Endodermal cell (in vitro differentiated cells): ENCODE results near the gene HHAT. TPM values are rescaled to one million over a fixed set of nuclear protein-coding genes. Genes with fewer than 3 reads are reported as not detected.

Source experiments
- DNase-seq: peaks from one replicate; pipeline ENCODE4 v3.0.0-alpha.2; 2017
- H3K27ac ChIP-seq: 2 replicates; pipeline ENCODE4 v1.5.1; 2013; ENCODE audit warnings: mild to moderate bottlenecking, low read depth, low read length, moderate library complexity
- H3K27me3 ChIP-seq: 2 replicates; pipeline ENCODE4 v1.6.1; 2013; ENCODE audit warnings: mild to moderate bottlenecking, low read length, moderate library complexity; ENCODE audit not compliant: insufficient read depth, control insufficient read depth, poor library complexity, severe bottlenecking
- H3K36me3 ChIP-seq: 2 replicates; pipeline ENCODE4 v1.7.0; 2013; ENCODE audit warnings: mild to moderate bottlenecking, low read length, moderate library complexity; ENCODE audit not compliant: control insufficient read depth, insufficient read depth
- H3K4me1 ChIP-seq: one replicate; pipeline ENCODE4 v1.7.0; 2013; ENCODE audit warnings: low read length; ENCODE audit not compliant: control insufficient read depth, insufficient read depth
- H3K4me3 ChIP-seq: 2 replicates; pipeline ENCODE4 v1.5.1; 2013; ENCODE audit warnings: mild to moderate bottlenecking, low read length, moderate library complexity
- H3K9ac ChIP-seq: 2 replicates; pipeline ENCODE4 v1.6.1; 2013; ENCODE audit warnings: mild to moderate bottlenecking, low read length, moderate library complexity; ENCODE audit not compliant: poor library complexity, severe bottlenecking; ENCODE audit errors: extremely low read depth
- H3K9me3 ChIP-seq: 2 replicates; pipeline ENCODE4 v1.6.1; 2013; ENCODE audit warnings: mild to moderate bottlenecking, low read length, moderate library complexity; ENCODE audit not compliant: control insufficient read depth
- H3K27ac Mint-ChIP-seq: 2 replicates; pipeline ENCODE4 v1.8.0; 2020; ENCODE audit warnings: mixed read lengths
- H3K27me3 Mint-ChIP-seq: 2 replicates; pipeline ENCODE4 v1.8.0; 2021; ENCODE audit warnings: mild to moderate bottlenecking, mixed read lengths; ENCODE audit not compliant: insufficient read depth
- H3K36me3 Mint-ChIP-seq: 2 replicates; pipeline ENCODE4 v1.8.0; 2020; ENCODE audit warnings: low read depth, mixed read lengths
- H3K4me1 Mint-ChIP-seq: 2 replicates; pipeline ENCODE4 v1.8.0; 2020; ENCODE audit warnings: mixed read lengths
- H3K4me3 Mint-ChIP-seq: 2 replicates; pipeline ENCODE4 v1.8.0; 2020; ENCODE audit warnings: mild to moderate bottlenecking, moderate library complexity, mixed read lengths
- H3K9me3 Mint-ChIP-seq: 2 replicates; pipeline ENCODE4 v1.8.0; 2020; ENCODE audit warnings: mild to moderate bottlenecking, mixed read lengths
- WGBS, 2 experiments: methylation state at CpG; one replicate each; pipeline versions ENCODE4 v1.1.5 to v1.1.7; 2013; ENCODE audit warnings: missing lambda C conversion rate in 2 of 2, mixed read lengths in 1 of 2; ENCODE audit not compliant: insufficient coverage in 1 of 2, insufficient read length in 1 of 2; 5-methylcytosine and 5-hydroxymethylcytosine counted together
- total RNA-seq, 2 donors: library from RNA; stranded (reverse); fragmentation: NEBNext Ultra II Directional in 1 of 2; extraction: Animal tissue kit (Norgen Biotek cat#: 25700) in 1 of 2; gene quantifications; 2 replicates in 1 of 2; 3 replicates in 1 of 2; pipeline ENCODE4 v1.2.1, GENCODE V29; 2021
- TF ChIP-seq, protein P1 (sequence below): fragments of 200-600 bp; sonication (generic); conservative IDR thresholded peaks from 2 replicates; pipeline ENCODE4 v1.5.0; 2021; ENCODE audit warnings: antibody characterized with exemption, mild to moderate bottlenecking

HHAT gene
- total RNA-seq, 2 donors from 2014 or later, result 6.9 to 9.8 TPM

DNA sequence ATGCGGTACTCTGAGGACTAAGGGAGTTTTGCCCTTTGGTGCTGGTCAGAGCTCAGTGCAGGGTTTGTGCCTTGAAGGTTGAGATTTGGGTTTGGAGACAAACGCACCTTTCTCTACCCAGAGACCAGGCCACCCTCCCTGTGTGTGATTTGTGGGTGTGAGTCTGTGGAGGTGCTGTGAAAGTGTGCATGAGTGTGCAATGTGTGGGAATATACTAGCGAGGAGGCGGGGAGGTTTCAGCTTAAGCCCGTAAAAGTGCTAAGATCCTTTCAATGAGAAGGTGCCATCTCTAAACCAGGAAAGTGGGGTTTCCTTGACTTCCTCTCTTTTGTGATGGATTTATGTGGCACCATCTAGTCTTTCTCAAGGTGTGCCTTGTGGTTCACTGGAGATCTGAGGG is 225.7 kb downstream of the HHAT start:
- Histone ChIP-seq H3K9me3 (no peaks in the 10 kb centered on the region), H3K27ac (no peak overlapping the region), H3K9ac (no peak overlapping the region), H3K4me1 (peaks cover 27% of the 10 kb centered on the region), H3K36me3 (no peaks in the 10 kb centered on the region), H3K27me3 (no peaks in the 10 kb centered on the region), H3K4me3 (no peak overlapping the region)
- H3K9me3 Mint-ChIP-seq, result no peaks in the 10 kb centered on the region
- 96 to 100% methylated on average over 2 to 5 of the region's 5 CpGs for WGBS, 2 experiments
- H3K4me1 Mint-ChIP-seq, result peaks cover 44% of the 10 kb centered on the region
- no peak overlapping the region for H3K27ac Mint-ChIP-seq
- no peaks in the 10 kb centered on the region for H3K36me3 Mint-ChIP-seq
- H3K27me3 Mint-ChIP-seq, result peaks cover 3% of the 10 kb centered on the region
- TF ChIP-seq, protein P1, sequence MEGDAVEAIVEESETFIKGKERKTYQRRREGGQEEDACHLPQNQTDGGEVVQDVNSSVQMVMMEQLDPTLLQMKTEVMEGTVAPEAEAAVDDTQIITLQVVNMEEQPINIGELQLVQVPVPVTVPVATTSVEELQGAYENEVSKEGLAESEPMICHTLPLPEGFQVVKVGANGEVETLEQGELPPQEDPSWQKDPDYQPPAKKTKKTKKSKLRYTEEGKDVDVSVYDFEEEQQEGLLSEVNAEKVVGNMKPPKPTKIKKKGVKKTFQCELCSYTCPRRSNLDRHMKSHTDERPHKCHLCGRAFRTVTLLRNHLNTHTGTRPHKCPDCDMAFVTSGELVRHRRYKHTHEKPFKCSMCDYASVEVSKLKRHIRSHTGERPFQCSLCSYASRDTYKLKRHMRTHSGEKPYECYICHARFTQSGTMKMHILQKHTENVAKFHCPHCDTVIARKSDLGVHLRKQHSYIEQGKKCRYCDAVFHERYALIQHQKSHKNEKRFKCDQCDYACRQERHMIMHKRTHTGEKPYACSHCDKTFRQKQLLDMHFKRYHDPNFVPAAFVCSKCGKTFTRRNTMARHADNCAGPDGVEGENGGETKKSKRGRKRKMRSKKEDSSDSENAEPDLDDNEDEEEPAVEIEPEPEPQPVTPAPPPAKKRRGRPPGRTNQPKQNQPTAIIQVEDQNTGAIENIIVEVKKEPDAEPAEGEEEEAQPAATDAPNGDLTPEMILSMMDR, result no peak
- no peak for DNase-seq
- no peak overlapping the region for H3K4me3 Mint-ChIP-seq

DNA sequence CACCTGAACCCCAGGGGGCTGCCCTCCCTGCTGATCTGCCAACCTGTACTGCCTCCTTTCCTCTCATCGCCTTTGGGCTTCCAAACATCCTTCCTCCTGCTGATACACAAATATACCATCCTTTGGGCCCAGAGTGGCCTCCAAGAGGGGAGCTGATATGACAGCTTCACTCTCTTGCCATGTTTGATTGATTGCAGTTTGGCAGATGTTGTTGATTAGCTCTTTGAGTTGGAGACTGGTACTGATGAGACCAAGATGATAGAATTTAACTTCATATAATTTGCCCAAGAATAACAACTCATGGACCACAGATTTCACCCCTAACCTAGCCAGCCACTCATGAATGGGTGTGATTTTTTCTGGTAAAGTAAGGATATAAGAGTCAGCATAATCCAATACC is 227.8 kb downstream of the HHAT start:
- no peak overlapping the region for H3K27ac Mint-ChIP-seq
- no peaks in the 10 kb centered on the region for H3K36me3 Mint-ChIP-seq
- H3K4me1 ChIP-seq, result peaks cover 24% of the 10 kb centered on the region
- no peak overlapping the region for H3K27ac ChIP-seq
- TF ChIP-seq, protein P1, result no peak
- no peaks in the 10 kb centered on the region for H3K9me3 ChIP-seq
- peaks cover 3% of the 10 kb centered on the region for H3K27me3 Mint-ChIP-seq
- H3K4me3 Mint-ChIP-seq, result no peak overlapping the region
- no peaks in the 10 kb centered on the region for H3K27me3 ChIP-seq
- H3K9me3 Mint-ChIP-seq, result no peaks in the 10 kb centered on the region
- no peaks in the 10 kb centered on the region for H3K36me3 ChIP-seq
- WGBS, 2 experiments, result 96% methylated on average over 1 of the region's 1 CpG; no CpG with 5 or more reads in 1 of the 2 experiments
- no peak overlapping the region for H3K4me3 ChIP-seq
- no peak overlapping the region for H3K9ac ChIP-seq
- peaks cover 44% of the 10 kb centered on the region for H3K4me1 Mint-ChIP-seq
- DNase-seq, result no peak

DNA sequence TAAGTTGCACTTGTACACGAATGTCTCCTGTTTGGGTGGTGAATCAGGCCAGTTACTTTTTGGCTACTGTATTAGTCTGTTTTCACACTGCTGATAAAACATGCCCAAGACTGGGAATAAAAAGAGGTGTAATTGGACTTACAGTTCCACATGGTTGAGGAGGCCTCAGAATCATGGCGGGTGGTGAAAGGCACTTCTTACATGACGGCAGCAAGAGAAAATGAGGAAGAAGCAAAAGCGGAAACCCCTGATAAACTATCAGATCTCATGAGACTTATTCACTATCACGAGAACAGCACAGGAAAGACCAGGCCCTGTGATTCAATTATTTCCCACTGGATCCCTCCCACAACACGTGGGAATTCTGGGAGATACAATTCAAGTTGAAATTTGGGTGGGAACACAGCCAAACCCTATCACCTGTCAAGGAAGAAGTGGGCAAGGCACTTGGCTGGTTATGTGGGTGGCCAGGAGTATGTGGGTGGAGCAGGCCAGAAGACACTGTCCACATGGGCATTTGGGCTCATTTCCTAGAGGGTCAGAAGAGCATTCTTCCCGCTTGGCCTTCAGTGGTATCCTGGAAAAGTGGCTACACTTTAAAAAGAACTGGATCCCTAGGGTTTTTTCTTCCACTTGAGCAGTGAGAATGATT is 228.8 kb downstream of the HHAT start:
- no peaks in the 10 kb centered on the region for H3K36me3 ChIP-seq
- H3K27ac Mint-ChIP-seq, result no peak overlapping the region
- peaks cover 3% of the 10 kb centered on the region for H3K27me3 Mint-ChIP-seq
- no peaks in the 10 kb centered on the region for H3K9me3 ChIP-seq
- no peaks in the 10 kb centered on the region for H3K9me3 Mint-ChIP-seq
- H3K9ac ChIP-seq, result no peak overlapping the region
- DNase-seq, result no peak
- peaks cover 24% of the 10 kb centered on the region for H3K4me1 ChIP-seq
- no peaks in the 10 kb centered on the region for H3K27me3 ChIP-seq
- WGBS, 2 experiments, result 95 to 100% methylated on average over 3 to 7 of the region's 7 CpGs
- TF ChIP-seq, protein P1, result no peak
- no peak overlapping the region for H3K27ac ChIP-seq
- H3K36me3 Mint-ChIP-seq, result no peaks in the 10 kb centered on the region
- no peak overlapping the region for H3K4me3 Mint-ChIP-seq
- no peak overlapping the region for H3K4me3 ChIP-seq
- peaks cover 38% of the 10 kb centered on the region for H3K4me1 Mint-ChIP-seq
